Motor neuron (in vitro differentiated cells): ENCODE measurements around the gene SLC10A1. TPM values are rescaled to one million over a fixed set of nuclear protein-coding genes. Genes with fewer than 3 reads are reported as not detected.
A peak's percentile ranks its signal among the peaks of the same experiment; 100 is the strongest.

Source experiments
- ATAC-seq, 8 experiments: fragments of 200-7000 bp; cut with Tn5 transposase; replicated peaks in 6 of 8; 2 replicates each; pipeline ENCODE4 v1.8.0; 2021; ENCODE audit warnings: mild to moderate bottlenecking in 8 of 8, moderate library complexity in 8 of 8
- H3K27ac ChIP-seq, 2 donors: fragments of 250-450 bp; sonication (Bioruptor Pico); 2 replicates each; pipeline ENCODE4 v1.9.0; 2021; ENCODE audit warnings: antibody characterized with exemption in 2 of 2, mild to moderate bottlenecking in 2 of 2, moderate library complexity in 1 of 2
- H3K4me1 ChIP-seq, 2 donors: fragments of 250-450 bp; sonication (Bioruptor Pico); replicated peaks in 1 of 2; 2 replicates each; pipeline ENCODE4 v1.6.1; 2021; ENCODE audit warnings: antibody characterized with exemption in 2 of 2, mild to moderate bottlenecking in 2 of 2, moderate library complexity in 1 of 2
- H3K4me3 ChIP-seq, 5 donors: fragments of 250-450 bp; sonication (Bioruptor Pico); 2 replicates each; pipeline ENCODE4 v1.9.0; 2021; ENCODE audit warnings: antibody characterized with exemption in 5 of 5, mild to moderate bottlenecking in 5 of 5, moderate library complexity in 4 of 5
- WGBS, 10 experiments: fragments of 450-650 bp; shearing (Covaris generic); methylation state at CpG; one replicate each; pipeline ENCODE4 v1.0.0; 2022; 5-methylcytosine and 5-hydroxymethylcytosine counted together
- in situ Hi-C, 9 experiments: fragments of 400-800 bp; cut with MboI; loops; one replicate each; pipeline ENCODE4 v1.15.0; 2021; ENCODE audit warnings: low sequenced_read_pairs in 9 of 9, low pct_unique_long_range_greater_than_20kb in 2 of 9; ENCODE audit not compliant: unreplicated experiment in 9 of 9
- total RNA-seq, 8 experiments: library from RNA; unstranded; fragments of 300-600 nt; gene quantifications; 2 replicates each; pipeline versions ENCODE4 v1.2.3 to v1.2.4, GENCODE V29; 2022

SLC10A1 gene
- total RNA-seq = 1 to 10 TPM in 4 of 8 experiments, under 1 TPM in 4; 0.82 to 2.8 (median 0.98) TPM

- Histone ChIP-seq H3K4me3 (no peak within 1 kb of the TSS), H3K27ac (no peak within 1 kb of the TSS), H3K4me1 (no peaks in the 10 kb centered on the region)
- in situ Hi-C loops = no loop called here
- 10 to 88% (median 68%) methylated on average over 1 to 4 of the region's 11 CpGs; no CpG with 5 or more reads in 5 of the 10 experiments for WGBS, 10 experiments
- no peak for ATAC-seq
These were observed at the start of gene SLC10A1 for GRCh38 chr14:69796797-69797500. TSS of gene SLC10A1 (minus strand) at chr14:69797241. CDS start at chr14:69797155, 86 bp downstream.

GRCh38 chr14:69845787-69846186 lies 48.7 kb upstream of the SLC10A1 start:
- in situ Hi-C loops = loop anchor here in 1 of 9 experiments (25.0 kb wide), 1 partner anchor 192 kb away; no protein-coding TSS in a partner anchor
- Histone ChIP-seq H3K4me1 (peaks cover 41% of the 10 kb centered on the region in 2 donors), H3K27ac (no peak overlapping the region), H3K4me3 (no peak overlapping the region)
- 0 to 30% (median 14%) methylated on average over 2 to 3 of the region's 5 CpGs; no CpG with 5 or more reads in 4 of the 10 experiments for WGBS, 10 experiments
- ATAC-seq = peak in 3 of 8 experiments; percentile 15 to 26 (median 24)

GRCh38 chr14:69845050-69845581 lies 48.1 kb upstream of the SLC10A1 start:
- in situ Hi-C loops = loop anchor here in 1 of 9 experiments (25.0 kb wide), 1 partner anchor 192 kb away; no protein-coding TSS in a partner anchor
- H3K4me1 ChIP-seq = peaks cover 40 to 41% of the 10 kb centered on the region in 2 donors
- no peak overlapping the region for H3K27ac ChIP-seq
- no peak for ATAC-seq
- whole genome bisulfite sequencing, 10 experiments = 33 to 100% (median 60%) methylated on average over 1 to 2 of the region's 2 CpGs; no CpG with 5 or more reads in 5 of the 10 experiments
- H3K4me3 ChIP-seq = no peak overlapping the region

- Histone ChIP-seq H3K27ac (no peak overlapping the region), H3K4me1 (peaks cover 30 to 39% of the 10 kb centered on the region in 2 donors), H3K4me3 (no peak overlapping the region)
- WGBS, 10 experiments = 0 to 100% (median 100%) methylated on average over 1 to 2 of the region's 2 CpGs; no CpG with 5 or more reads in 5 of the 10 experiments
- in situ Hi-C loops = loop anchor here in 1 of 9 experiments (25.0 kb wide), 1 partner anchor 193 kb away; no protein-coding TSS in a partner anchor
- no peak for ATAC-seq
These were observed 47.1 kb upstream of the SLC10A1 start for GRCh38 chr14:69844171-69844570.

GRCh38 chr14:69842686-69843420 lies 45.8 kb upstream of the SLC10A1 start:
- WGBS, 10 experiments = 0 to 60% (median 30%) methylated on average over 1 to 6 of the region's 13 CpGs; no CpG with 5 or more reads in 4 of the 10 experiments
- H3K4me1 ChIP-seq = peaks cover 28 to 30% of the 10 kb centered on the region in 2 donors
- peak overlapping the region; percentile 2 to 52 for H3K27ac ChIP-seq
- peak in 5 of 8 experiments; percentile 75 to 89 (median 84) for ATAC-seq
- in situ Hi-C loops = loop anchor here in 1 of 9 experiments (25.0 kb wide), 1 partner anchor 194 kb away; no protein-coding TSS in a partner anchor
- H3K4me3 ChIP-seq = no peak overlapping the region

- Histone ChIP-seq H3K27ac (no peak overlapping the region), H3K4me3 (no peak overlapping the region), H3K4me1 (peaks cover 28 to 30% of the 10 kb centered on the region in 2 donors)
- no peak for ATAC-seq
- in situ Hi-C loops = loop anchor here in 1 of 9 experiments (25.0 kb wide), 1 partner anchor 196 kb away; no protein-coding TSS in a partner anchor
- WGBS, 10 experiments = 0 to 79% (median 52%) methylated on average over 2 to 4 of the region's 5 CpGs; no CpG with 5 or more reads in 1 of the 10 experiments
These were observed 44.6 kb upstream of the SLC10A1 start for GRCh38 chr14:69841656-69842055.

GRCh38 chr14:69839661-69840060 lies 42.6 kb upstream of the SLC10A1 start:
- Histone ChIP-seq H3K4me1 (peaks cover 27 to 28% of the 10 kb centered on the region in 2 donors), H3K4me3 (no peak overlapping the region), H3K27ac (no peak overlapping the region)
- no peak for ATAC-seq
- in situ Hi-C loops = loop anchor here in 1 of 9 experiments (25.0 kb wide), 1 partner anchor 198 kb away; no protein-coding TSS in a partner anchor
- WGBS, 10 experiments = 8 to 100% (median 83%) methylated on average over 1 to 3 of the region's 3 CpGs; no CpG with 5 or more reads in 7 of the 10 experiments

GRCh38 chr14:69838881-69839416 lies 41.9 kb upstream of the SLC10A1 start:
- ATAC-seq = no peak
- Histone ChIP-seq H3K27ac (no peak overlapping the region), H3K4me1 (peaks cover 27 to 28% of the 10 kb centered on the region in 2 donors), H3K4me3 (no peak overlapping the region)
- in situ Hi-C loops = loop anchor here in 1 of 9 experiments (25.0 kb wide), 1 partner anchor 198 kb away; no protein-coding TSS in a partner anchor
- WGBS, 10 experiments = 40 to 100% (median 93%) methylated on average over 1 to 3 of the region's 3 CpGs; no CpG with 5 or more reads in 3 of the 10 experiments

GRCh38 chr14:69828879-69829278 lies 31.8 kb upstream of the SLC10A1 start:
- WGBS, 10 experiments = 0 to 100% (median 80%) methylated on average over 1 to 3 of the region's 4 CpGs; no CpG with 5 or more reads in 4 of the 10 experiments
- ATAC-seq = no peak
- Histone ChIP-seq H3K27ac (no peak overlapping the region), H3K4me1 (no peaks in the 10 kb centered on the region), H3K4me3 (no peak overlapping the region)
- in situ Hi-C loops = loop anchor here in 2 of 9 experiments (10.0 to 25.0 kb wide), 2 partner anchors 196 to 208 kb away; no protein-coding TSS in a partner anchor

- H3K27ac ChIP-seq = no peak overlapping the region
- ATAC-seq = no peak
- WGBS, 10 experiments = 29 to 100% (median 67%) methylated on average over 1 to 2 of the region's 3 CpGs; no CpG with 5 or more reads in 3 of the 10 experiments
- in situ Hi-C loops = loop anchor here in 2 of 9 experiments (10.0 to 25.0 kb wide), 2 partner anchors 196 to 209 kb away; no protein-coding TSS in a partner anchor
- H3K4me1 ChIP-seq = no peaks in the 10 kb centered on the region
- H3K4me3 ChIP-seq = no peak overlapping the region
These were observed 31.3 kb upstream of the SLC10A1 start for GRCh38 chr14:69828354-69828753.

- WGBS, 10 experiments = 13 to 91% (median 67%) methylated on average over 1 to 4 of the region's 4 CpGs; no CpG with 5 or more reads in 2 of the 10 experiments
- Histone ChIP-seq H3K4me1 (no peaks in the 10 kb centered on the region), H3K27ac (no peak overlapping the region), H3K4me3 (no peak overlapping the region)
- in situ Hi-C loops = loop anchor here in 2 of 9 experiments (10.0 to 25.0 kb wide), 2 partner anchors 197 to 210 kb away; no protein-coding TSS in a partner anchor
- ATAC-seq = peak in 2 of 8 experiments; percentile 40 to 82
These were observed 30.5 kb upstream of the SLC10A1 start for GRCh38 chr14:69827560-69827959.

- in situ Hi-C loops = loop anchor here in 5 of 9 experiments (10.0 to 25.0 kb wide), 4 partner anchors 202 to 740 kb away; no protein-coding TSS in a partner anchor
These were observed 25.4 kb upstream of the SLC10A1 start for GRCh38 chr14:69822456-69822855.

More at GRCh38 chr14:69822456-69822855, 25.4 kb upstream of the SLC10A1 start:
- Histone ChIP-seq H3K4me3 (no peak overlapping the region), H3K4me1 (no peaks in the 10 kb centered on the region), H3K27ac (no peak overlapping the region)
- ATAC-seq = no peak
- 23 to 82% (median 66%) methylated on average over 2 to 6 of the region's 6 CpGs; no CpG with 5 or more reads in 2 of the 10 experiments for WGBS, 10 experiments
